Measurements from ENCODE around the gene NADK2. TPM values are rescaled to one million over a fixed set of nuclear protein-coding genes. Genes with fewer than 3 reads are reported as not detected.
A peak's percentile ranks its signal among the peaks of the same experiment; 100 is the strongest.

NADK2 gene
- total and polyA plus RNA-seq, 5 donors from 2014 or later, result 4.6 to 10.9 (median 7.3) TPM

GRCh38 chr5:36178524-36178890, 63.2 kb downstream of the NADK2 start:
- no peak for DNase-seq
- Mint-ChIP-seq H3K4me1 (peaks cover 3 to 23% (median 12%) of the 10 kb centered on the region in 4 donors), H3K9me3 (no peaks in the 10 kb centered on the region), H3K4me3 (no peak overlapping the region), H3K36me3 (peaks cover 68% of the 10 kb centered on the region), H3K27me3 (no peaks in the 10 kb centered on the region), H3K27ac (no peak overlapping the region)
- Histone ChIP-seq H3K9me3 (ENCODE audit: control insufficient read depth in 2 of 2, low read length in 2 of 2) (no peaks in the 10 kb centered on the region), H3K4me3 (ENCODE audit: low read depth, low read length) (no peak overlapping the region), H3K27ac (ENCODE audit: insufficient read depth, low read length, poor library complexity, severe bottlenecking) (no peak overlapping the region), H3K4me1 (ENCODE audit: control insufficient read depth, insufficient read depth, low read length, poor library complexity, severe bottlenecking) (no peaks in the 10 kb centered on the region), H3K36me3 (ENCODE audit: control insufficient read depth, insufficient read depth, low read length) (peaks cover 74% of the 10 kb centered on the region), H3K27me3 (ENCODE audit: control insufficient read depth, insufficient read depth, low read length) (no peaks in the 10 kb centered on the region)
- ATAC-seq (ENCODE audit: low read depth in 2 of 2), result no peak

DNA sequence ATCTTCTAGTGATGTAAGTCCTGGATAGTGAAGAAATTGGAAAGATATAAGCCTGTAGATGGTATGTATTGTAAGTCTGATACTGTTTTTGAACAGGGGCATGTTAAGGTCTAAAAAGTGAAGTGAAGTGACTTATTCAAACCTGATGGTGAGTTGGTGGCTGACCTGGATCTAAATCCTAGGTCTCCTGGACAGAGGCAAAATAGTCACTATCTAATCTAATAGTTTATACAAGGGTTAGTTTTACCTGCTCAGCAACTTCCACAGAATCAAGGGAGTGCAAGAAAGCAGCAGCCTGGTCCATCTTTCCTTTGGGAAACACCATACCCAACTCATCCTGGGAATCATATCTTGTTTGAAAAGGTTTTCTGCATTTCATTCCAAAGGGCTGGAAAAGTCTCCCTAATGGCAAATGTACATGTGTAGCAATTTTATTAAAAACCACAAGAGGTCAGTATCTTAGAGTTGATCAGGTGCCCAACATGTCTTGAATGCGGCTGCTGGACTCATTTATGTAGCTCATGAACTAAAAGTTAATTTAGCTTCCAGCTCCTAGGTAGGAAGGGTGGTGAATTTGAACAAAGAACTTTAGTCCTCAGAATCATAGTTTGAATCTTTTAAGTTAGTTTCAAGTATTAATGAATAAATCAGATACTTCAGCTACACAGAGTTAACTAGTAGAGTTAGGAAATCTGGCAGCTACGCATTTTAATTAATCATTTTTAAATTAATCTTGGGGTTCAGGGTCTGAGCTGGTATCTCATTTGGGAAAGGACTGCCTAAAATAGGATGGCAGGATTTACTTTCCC, 63.8 kb downstream of the NADK2 start:
- no peaks in the 10 kb centered on the region for H3K9me3 Mint-ChIP-seq
- peaks cover 69% of the 10 kb centered on the region for H3K36me3 Mint-ChIP-seq
- no peaks in the 10 kb centered on the region for H3K9me3 ChIP-seq (ENCODE audit: control insufficient read depth in 2 of 2, low read length in 2 of 2)
- DNase-seq, result peak in 1 of 3 donors; percentile 16
- no peak for ATAC-seq (ENCODE audit: low read depth in 2 of 2)
- H3K27ac ChIP-seq (ENCODE audit: insufficient read depth, low read length, poor library complexity, severe bottlenecking), result no peak overlapping the region
- H3K4me1 Mint-ChIP-seq, result peaks cover 3 to 23% (median 13%) of the 10 kb centered on the region in 4 donors
- no peaks in the 10 kb centered on the region for H3K27me3 Mint-ChIP-seq
- no peak overlapping the region for H3K4me3 ChIP-seq (ENCODE audit: low read depth, low read length)
- no peaks in the 10 kb centered on the region for H3K27me3 ChIP-seq (ENCODE audit: control insufficient read depth, insufficient read depth, low read length)
- H3K27ac Mint-ChIP-seq, result no peak overlapping the region
- no peak overlapping the region for H3K4me3 Mint-ChIP-seq
- H3K36me3 ChIP-seq (ENCODE audit: control insufficient read depth, insufficient read depth, low read length), result peaks cover 80% of the 10 kb centered on the region
- no peaks in the 10 kb centered on the region for H3K4me1 ChIP-seq (ENCODE audit: control insufficient read depth, insufficient read depth, low read length, poor library complexity, severe bottlenecking)

DNA sequence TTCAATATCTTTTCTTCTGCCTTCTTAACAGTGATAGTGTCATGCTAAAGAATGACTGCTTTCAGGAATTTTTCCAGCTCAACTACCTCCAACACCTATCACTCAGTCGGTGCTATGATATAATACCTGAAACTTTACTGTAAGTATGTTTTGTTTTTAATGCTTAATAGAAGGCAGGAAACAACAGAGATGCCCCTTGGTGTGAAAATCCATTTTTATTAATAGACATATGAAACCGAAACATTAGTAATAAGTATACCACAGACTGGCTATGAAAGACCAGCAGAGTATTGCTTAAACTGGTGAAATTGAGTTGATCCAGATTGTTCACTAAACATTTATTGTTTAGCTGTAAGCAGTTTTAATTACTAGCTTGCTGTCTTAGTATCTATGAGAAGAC, 64.6 kb downstream of the NADK2 start:
- Histone ChIP-seq H3K36me3 (ENCODE audit: control insufficient read depth, insufficient read depth, low read length) (peaks cover 81% of the 10 kb centered on the region), H3K27ac (ENCODE audit: insufficient read depth, low read length, poor library complexity, severe bottlenecking) (no peak overlapping the region), H3K27me3 (ENCODE audit: control insufficient read depth, insufficient read depth, low read length) (no peaks in the 10 kb centered on the region), H3K4me3 (ENCODE audit: low read depth, low read length) (no peak overlapping the region), H3K4me1 (ENCODE audit: control insufficient read depth, insufficient read depth, low read length, poor library complexity, severe bottlenecking) (no peaks in the 10 kb centered on the region), H3K9me3 (ENCODE audit: control insufficient read depth in 2 of 2, low read length in 2 of 2) (no peaks in the 10 kb centered on the region)
- Mint-ChIP-seq H3K27ac (peak overlapping the region in 2 of 3 donors; percentile 8 to 12), H3K27me3 (no peaks in the 10 kb centered on the region), H3K9me3 (no peaks in the 10 kb centered on the region), H3K4me1 (peaks cover 3 to 23% (median 13%) of the 10 kb centered on the region in 4 donors), H3K4me3 (no peak overlapping the region), H3K36me3 (peaks cover 64% of the 10 kb centered on the region)
- no peak for DNase-seq
- no peak for ATAC-seq (ENCODE audit: low read depth in 2 of 2)

GRCh38 chr5:36175043-36175442, 66.7 kb downstream of the NADK2 start:
- Mint-ChIP-seq H3K27me3 (no peaks in the 10 kb centered on the region), H3K27ac (no peak overlapping the region)
- no peaks in the 10 kb centered on the region for H3K4me1 ChIP-seq (ENCODE audit: control insufficient read depth, insufficient read depth, low read length, poor library complexity, severe bottlenecking)

GRCh38 chr5:36174119-36174518, 67.6 kb downstream of the NADK2 start:
- H3K4me1 Mint-ChIP-seq, result peaks cover 8 to 23% (median 14%) of the 10 kb centered on the region in 4 donors
- no peak overlapping the region for H3K4me3 ChIP-seq (ENCODE audit: low read depth, low read length)
- DNase-seq (no peak), ATAC-seq (ENCODE audit: low read depth in 2 of 2) (no peak)
- no peak overlapping the region for H3K27ac ChIP-seq (ENCODE audit: insufficient read depth, low read length, poor library complexity, severe bottlenecking)
- no peaks in the 10 kb centered on the region for H3K9me3 Mint-ChIP-seq
- no peaks in the 10 kb centered on the region for H3K9me3 ChIP-seq (ENCODE audit: control insufficient read depth in 2 of 2, low read length in 2 of 2)
- H3K4me3 Mint-ChIP-seq, result no peak overlapping the region
- peaks cover 76% of the 10 kb centered on the region for H3K36me3 ChIP-seq (ENCODE audit: control insufficient read depth, insufficient read depth, low read length)
- peaks cover 58% of the 10 kb centered on the region for H3K36me3 Mint-ChIP-seq
- H3K4me1 ChIP-seq (ENCODE audit: control insufficient read depth, insufficient read depth, low read length, poor library complexity, severe bottlenecking), result no peaks in the 10 kb centered on the region
- no peaks in the 10 kb centered on the region for H3K27me3 Mint-ChIP-seq
- H3K27me3 ChIP-seq (ENCODE audit: control insufficient read depth, insufficient read depth, low read length), result no peaks in the 10 kb centered on the region
- peak overlapping the region in 1 of 3 donors; percentile 32 for H3K27ac Mint-ChIP-seq

More at GRCh38 chr5:36175043-36175442, 66.7 kb downstream of the NADK2 start:
- Histone ChIP-seq H3K36me3 (ENCODE audit: control insufficient read depth, insufficient read depth, low read length) (peaks cover 83% of the 10 kb centered on the region), H3K4me3 (ENCODE audit: low read depth, low read length) (no peak overlapping the region), H3K9me3 (ENCODE audit: control insufficient read depth in 2 of 2, low read length in 2 of 2) (no peaks in the 10 kb centered on the region), H3K27me3 (ENCODE audit: control insufficient read depth, insufficient read depth, low read length) (no peaks in the 10 kb centered on the region), H3K27ac (ENCODE audit: insufficient read depth, low read length, poor library complexity, severe bottlenecking) (no peak overlapping the region)
- DNase-seq (no peak), ATAC-seq (ENCODE audit: low read depth in 2 of 2) (no peak)
- no peak overlapping the region for H3K4me3 Mint-ChIP-seq
- peaks cover 62% of the 10 kb centered on the region for H3K36me3 Mint-ChIP-seq
- H3K4me1 Mint-ChIP-seq, result peaks cover 3 to 20% (median 13%) of the 10 kb centered on the region in 4 donors
- no peaks in the 10 kb centered on the region for H3K9me3 Mint-ChIP-seq

- no peaks in the 10 kb centered on the region for H3K27me3 Mint-ChIP-seq
- no peak overlapping the region for H3K4me3 Mint-ChIP-seq
- ATAC-seq (ENCODE audit: low read depth in 2 of 2) (no peak), DNase-seq (no peak)
- peaks cover 6% of the 10 kb centered on the region for H3K4me1 ChIP-seq (ENCODE audit: control insufficient read depth, insufficient read depth, low read length, poor library complexity, severe bottlenecking)
- H3K9me3 ChIP-seq (ENCODE audit: control insufficient read depth in 2 of 2, low read length in 2 of 2), result no peaks in the 10 kb centered on the region
- H3K36me3 Mint-ChIP-seq, result peaks cover 55% of the 10 kb centered on the region
- H3K4me3 ChIP-seq (ENCODE audit: low read depth, low read length), result no peak overlapping the region
- H3K36me3 ChIP-seq (ENCODE audit: control insufficient read depth, insufficient read depth, low read length), result peaks cover 71% of the 10 kb centered on the region
- no peaks in the 10 kb centered on the region for H3K27me3 ChIP-seq (ENCODE audit: control insufficient read depth, insufficient read depth, low read length)
- no peak overlapping the region for H3K27ac Mint-ChIP-seq
- H3K27ac ChIP-seq (ENCODE audit: insufficient read depth, low read length, poor library complexity, severe bottlenecking), result no peak overlapping the region
- peaks cover 12 to 30% (median 20%) of the 10 kb centered on the region in 4 donors for H3K4me1 Mint-ChIP-seq
- no peaks in the 10 kb centered on the region for H3K9me3 Mint-ChIP-seq
Observed at GRCh38 chr5:36173426-36173825, 68.3 kb downstream of the NADK2 start.

DNA sequence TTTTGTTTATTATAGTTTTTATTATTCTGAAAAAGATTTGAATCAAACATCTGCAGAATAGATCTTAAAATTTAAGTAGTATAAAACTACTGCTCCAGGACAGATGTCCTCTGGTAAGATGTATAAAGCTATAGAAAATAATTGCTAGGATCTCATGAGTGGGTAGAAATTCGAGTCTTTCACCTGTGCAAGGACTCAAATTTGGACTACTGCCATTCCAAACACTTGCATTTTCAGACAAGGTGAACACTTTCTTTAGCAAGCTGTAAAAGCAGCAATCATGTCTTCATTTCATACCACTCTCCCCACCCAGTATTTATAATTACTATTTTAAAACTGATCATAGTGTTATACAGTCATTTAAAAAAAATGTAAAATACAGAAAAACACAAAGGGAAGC, 69.1 kb downstream of the NADK2 start:
- no peak overlapping the region for H3K27ac Mint-ChIP-seq
- H3K4me3 Mint-ChIP-seq, result no peak overlapping the region
- peaks cover 64% of the 10 kb centered on the region for H3K36me3 ChIP-seq (ENCODE audit: control insufficient read depth, insufficient read depth, low read length)
- no peaks in the 10 kb centered on the region for H3K9me3 ChIP-seq (ENCODE audit: control insufficient read depth in 2 of 2, low read length in 2 of 2)
- H3K27me3 ChIP-seq (ENCODE audit: control insufficient read depth, insufficient read depth, low read length), result no peaks in the 10 kb centered on the region
- no peak for ATAC-seq (ENCODE audit: low read depth in 2 of 2)
- peaks cover 12% of the 10 kb centered on the region for H3K4me1 ChIP-seq (ENCODE audit: control insufficient read depth, insufficient read depth, low read length, poor library complexity, severe bottlenecking)
- no peaks in the 10 kb centered on the region for H3K27me3 Mint-ChIP-seq
- peaks cover 19 to 36% (median 23%) of the 10 kb centered on the region in 4 donors for H3K4me1 Mint-ChIP-seq
- H3K9me3 Mint-ChIP-seq, result no peaks in the 10 kb centered on the region
- H3K27ac ChIP-seq (ENCODE audit: insufficient read depth, low read length, poor library complexity, severe bottlenecking), result no peak overlapping the region
- no peak for DNase-seq
- H3K36me3 Mint-ChIP-seq, result peaks cover 57% of the 10 kb centered on the region
- no peak overlapping the region for H3K4me3 ChIP-seq (ENCODE audit: low read depth, low read length)
